Endothelial cell (in vitro differentiated cells): ENCODE measurements around the gene KIAA1217. TPM values are rescaled to one million over a fixed set of nuclear protein-coding genes. Genes with fewer than 3 reads are reported as not detected.

Experiments
- DNase-seq: peaks from one replicate; pipeline ENCODE4 v3.0.0; 2021; ENCODE audit warnings: low spot score
- H3K27ac Mint-ChIP-seq: one replicate; pipeline ENCODE4 v1.8.0; 2021; ENCODE audit warnings: mixed read lengths, inconsistent platforms; ENCODE audit not compliant: unreplicated experiment
- H3K27me3 Mint-ChIP-seq: one replicate; pipeline ENCODE4 v1.8.0; 2021; ENCODE audit warnings: mild to moderate bottlenecking, moderate library complexity, mixed read lengths, inconsistent platforms; ENCODE audit not compliant: unreplicated experiment
- H3K36me3 Mint-ChIP-seq: one replicate; pipeline ENCODE4 v1.8.0; 2021; ENCODE audit warnings: mild to moderate bottlenecking, low read depth, mixed read lengths, inconsistent platforms; ENCODE audit not compliant: unreplicated experiment
- H3K4me1 Mint-ChIP-seq: one replicate; pipeline ENCODE4 v1.8.0; 2021; ENCODE audit warnings: mild to moderate bottlenecking, mixed read lengths, inconsistent platforms; ENCODE audit not compliant: unreplicated experiment
- H3K4me3 Mint-ChIP-seq: one replicate; pipeline ENCODE4 v1.8.0; 2021; ENCODE audit warnings: mild to moderate bottlenecking, mixed read lengths, inconsistent platforms; ENCODE audit not compliant: unreplicated experiment
- H3K9me3 Mint-ChIP-seq: one replicate; pipeline ENCODE4 v1.8.0; 2021; ENCODE audit warnings: mixed read lengths, inconsistent platforms; ENCODE audit not compliant: unreplicated experiment
- total RNA-seq: library from RNA; stranded (reverse); fragmentation: NEBNext Ultra II Directional; extraction: Animal tissue kit (Norgen Biotek cat#: 25700); gene quantifications from one replicate; pipeline ENCODE4 v1.2.1, GENCODE V29; 2021; ENCODE audit not compliant: unreplicated experiment
- TF ChIP-seq, protein P1 (sequence below): fragments of 200-600 bp; sonication (generic); IDR thresholded peaks from one replicate; pipeline ENCODE4 v1.5.0; 2021; ENCODE audit warnings: antibody characterized with exemption; ENCODE audit not compliant: unreplicated experiment

The KIAA1217 gene
- total RNA-seq, 1 donor from 2014 or later, result 70.8 TPM

DNA sequence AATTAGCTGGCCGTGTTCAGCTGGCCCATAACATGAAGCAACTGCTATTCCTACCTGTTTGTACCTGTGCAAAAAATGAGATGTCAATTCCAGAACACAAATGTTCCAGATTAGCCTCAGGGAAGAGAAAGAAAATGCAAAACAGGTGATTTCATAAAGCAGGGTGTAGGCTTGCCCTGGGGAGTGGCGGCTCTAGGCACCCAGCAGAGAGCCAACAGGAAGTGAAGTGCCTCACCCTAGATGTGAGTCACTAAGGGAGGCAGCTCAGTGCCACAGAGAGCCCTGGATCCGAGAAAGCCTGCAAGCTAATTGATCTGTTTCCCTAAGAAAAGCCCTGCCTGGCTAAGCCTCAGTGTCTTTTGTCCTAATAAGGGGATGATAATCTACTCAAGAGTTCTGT is 274.8 kb downstream of the KIAA1217 start:
- Mint-ChIP-seq H3K27me3 (peaks cover 9% of the 10 kb centered on the region), H3K9me3 (no peaks in the 10 kb centered on the region), H3K27ac (no peak overlapping the region), H3K4me3 (no peak overlapping the region), H3K4me1 (peaks cover 8% of the 10 kb centered on the region), H3K36me3 (peaks cover 36% of the 10 kb centered on the region)
- TF ChIP-seq, protein P1, sequence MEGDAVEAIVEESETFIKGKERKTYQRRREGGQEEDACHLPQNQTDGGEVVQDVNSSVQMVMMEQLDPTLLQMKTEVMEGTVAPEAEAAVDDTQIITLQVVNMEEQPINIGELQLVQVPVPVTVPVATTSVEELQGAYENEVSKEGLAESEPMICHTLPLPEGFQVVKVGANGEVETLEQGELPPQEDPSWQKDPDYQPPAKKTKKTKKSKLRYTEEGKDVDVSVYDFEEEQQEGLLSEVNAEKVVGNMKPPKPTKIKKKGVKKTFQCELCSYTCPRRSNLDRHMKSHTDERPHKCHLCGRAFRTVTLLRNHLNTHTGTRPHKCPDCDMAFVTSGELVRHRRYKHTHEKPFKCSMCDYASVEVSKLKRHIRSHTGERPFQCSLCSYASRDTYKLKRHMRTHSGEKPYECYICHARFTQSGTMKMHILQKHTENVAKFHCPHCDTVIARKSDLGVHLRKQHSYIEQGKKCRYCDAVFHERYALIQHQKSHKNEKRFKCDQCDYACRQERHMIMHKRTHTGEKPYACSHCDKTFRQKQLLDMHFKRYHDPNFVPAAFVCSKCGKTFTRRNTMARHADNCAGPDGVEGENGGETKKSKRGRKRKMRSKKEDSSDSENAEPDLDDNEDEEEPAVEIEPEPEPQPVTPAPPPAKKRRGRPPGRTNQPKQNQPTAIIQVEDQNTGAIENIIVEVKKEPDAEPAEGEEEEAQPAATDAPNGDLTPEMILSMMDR, result no peak
- DNase-seq, result no peak

DNA sequence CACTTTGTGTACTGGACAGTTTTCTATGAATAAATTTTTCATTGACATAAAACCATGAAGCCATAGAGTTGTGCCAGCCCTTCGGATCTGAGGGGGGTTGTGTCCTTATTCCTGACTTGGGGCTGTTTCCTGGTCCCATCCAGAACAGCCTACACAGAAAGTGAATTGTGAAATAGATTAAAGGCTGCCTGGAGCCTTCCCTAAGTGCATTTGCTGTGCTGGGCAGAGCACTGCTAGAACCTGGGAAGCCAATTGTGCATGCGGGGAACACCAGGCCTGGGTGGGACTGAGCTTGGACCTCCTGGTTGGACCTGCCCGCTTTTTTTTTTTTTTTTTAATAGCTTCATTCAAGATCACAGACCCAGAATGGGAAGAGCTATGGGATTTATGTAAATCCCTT is 275.8 kb downstream of the KIAA1217 start:
- H3K27ac Mint-ChIP-seq, result no peak overlapping the region
- H3K27me3 Mint-ChIP-seq, result peaks cover 9% of the 10 kb centered on the region
- no peak for DNase-seq
- H3K4me3 Mint-ChIP-seq, result no peak overlapping the region
- TF ChIP-seq, protein P1, result no peak
- H3K9me3 Mint-ChIP-seq, result no peaks in the 10 kb centered on the region
- peaks cover 32% of the 10 kb centered on the region for H3K36me3 Mint-ChIP-seq
- H3K4me1 Mint-ChIP-seq, result peaks cover 10% of the 10 kb centered on the region

DNA sequence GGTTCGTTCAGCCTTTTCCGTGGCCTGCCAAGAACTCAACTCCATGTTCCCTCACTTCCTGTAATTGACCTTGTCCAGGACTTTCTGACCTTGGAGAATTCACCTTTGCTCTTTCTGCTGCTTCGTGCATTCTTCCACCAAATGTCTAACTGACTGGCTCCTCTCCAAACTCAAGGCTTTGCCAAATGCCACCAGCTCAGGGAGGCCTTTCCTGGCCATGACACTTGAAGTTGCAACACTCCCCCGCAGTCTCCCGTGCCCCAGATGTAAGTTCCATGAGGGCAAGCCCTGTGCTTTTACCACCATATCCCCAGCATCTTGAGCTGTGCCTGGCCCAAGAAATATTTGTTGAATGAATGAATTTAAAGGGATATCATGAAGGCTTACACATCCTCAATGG is 276.4 kb downstream of the KIAA1217 start:
- Mint-ChIP-seq H3K9me3 (no peaks in the 10 kb centered on the region), H3K27ac (no peak overlapping the region), H3K27me3 (peaks cover 8% of the 10 kb centered on the region), H3K4me1 (peaks cover 10% of the 10 kb centered on the region), H3K36me3 (peaks cover 30% of the 10 kb centered on the region), H3K4me3 (peak overlapping the region; percentile 51)
- no peak for DNase-seq
- TF ChIP-seq, protein P1, result no peak

DNA sequence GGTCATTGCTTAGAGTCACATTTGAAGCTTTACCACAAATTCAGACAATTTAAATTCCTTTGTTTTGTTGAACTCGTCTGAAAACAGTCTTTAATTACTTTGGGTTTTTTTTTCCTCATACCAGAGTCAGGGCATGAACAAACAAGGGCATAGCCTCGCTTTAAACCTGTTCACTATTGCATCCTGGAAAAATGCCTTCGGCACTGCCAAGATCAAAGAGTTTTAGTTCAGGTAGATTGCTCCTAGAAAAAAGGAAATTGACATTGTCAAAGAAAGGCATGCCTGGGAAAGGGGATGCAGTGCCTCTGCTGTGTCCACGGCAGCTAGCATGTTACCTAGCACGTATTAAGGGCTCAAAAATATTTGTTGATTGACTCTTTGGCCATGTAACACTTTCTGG is 279.7 kb downstream of the KIAA1217 start:
- Mint-ChIP-seq H3K36me3 (peaks cover 29% of the 10 kb centered on the region), H3K4me3 (no peak overlapping the region), H3K27me3 (peaks cover 4% of the 10 kb centered on the region), H3K27ac (no peak overlapping the region), H3K9me3 (no peaks in the 10 kb centered on the region), H3K4me1 (peaks cover 25% of the 10 kb centered on the region)
- TF ChIP-seq, protein P1, result no peak
- no peak for DNase-seq

DNA sequence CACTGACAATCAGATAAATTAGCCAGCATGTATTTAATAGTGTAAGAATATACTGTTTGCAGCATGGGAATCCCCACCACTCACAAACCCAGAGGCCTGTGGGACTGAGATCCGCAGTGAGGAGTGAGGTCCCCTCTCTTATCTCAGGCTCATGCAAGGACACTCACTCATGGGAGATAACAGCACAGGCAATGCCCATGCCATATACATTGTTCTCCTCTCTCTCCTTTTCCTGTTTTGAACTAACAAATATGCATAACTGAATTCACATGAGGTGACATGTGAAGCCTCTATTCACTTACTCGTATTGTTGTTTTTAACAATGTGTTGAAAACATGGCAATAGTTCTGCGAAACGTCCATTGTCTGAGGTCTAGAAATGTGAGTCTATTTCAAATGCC is 284.2 kb downstream of the KIAA1217 start:
- Mint-ChIP-seq H3K4me3 (no peak overlapping the region), H3K9me3 (no peaks in the 10 kb centered on the region), H3K27ac (peak overlapping the region; percentile 49), H3K4me1 (peaks cover 30% of the 10 kb centered on the region), H3K27me3 (peaks cover 2% of the 10 kb centered on the region), H3K36me3 (peaks cover 18% of the 10 kb centered on the region)
- TF ChIP-seq, protein P1, result no peak
- DNase-seq, result no peak
